ENCODE data around the gene ANKRD18B. TPM values are rescaled to one million over a fixed set of nuclear protein-coding genes. Genes with fewer than 3 reads are reported as not detected.
"Not testable (repeated sequence)": the region's sequence is repeated elsewhere in the genome, so short reads cannot be mapped to it uniquely, and the experiment has no call there.

Gene ANKRD18B
- polyA plus RNA-seq, 1 donor = 0.06 TPM

DNA sequence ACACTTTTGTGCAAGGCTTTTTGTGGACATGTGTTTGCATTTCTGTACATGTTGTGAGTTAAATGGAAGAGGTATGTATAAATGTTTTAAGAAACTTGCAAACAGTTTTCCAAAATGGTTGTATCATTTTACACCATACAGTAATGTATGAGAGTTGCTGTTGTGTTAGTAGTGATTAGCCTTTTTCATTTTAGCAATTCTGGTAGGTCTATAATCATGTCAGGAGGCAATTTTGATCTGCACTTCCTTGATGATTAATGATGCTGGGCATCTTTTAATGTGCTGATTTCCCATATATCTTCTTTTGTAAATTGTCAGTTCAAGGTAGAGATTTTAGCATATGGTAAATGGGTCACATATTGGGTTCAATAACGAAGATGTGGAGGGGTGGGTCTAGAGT is 87.3 kb downstream of the ANKRD18B start:
- DNase-seq (ENCODE audit: low read depth) = no peak

- DNase-seq (ENCODE audit: low read depth) = not testable (repeated sequence)
Measured at GRCh38 chr9:33612410-33612809, 88.4 kb downstream of the ANKRD18B start.

- no peak for DNase-seq (ENCODE audit: low read depth)
Measured at GRCh38 chr9:33614001-33614687, 90.1 kb downstream of the ANKRD18B start.

DNA sequence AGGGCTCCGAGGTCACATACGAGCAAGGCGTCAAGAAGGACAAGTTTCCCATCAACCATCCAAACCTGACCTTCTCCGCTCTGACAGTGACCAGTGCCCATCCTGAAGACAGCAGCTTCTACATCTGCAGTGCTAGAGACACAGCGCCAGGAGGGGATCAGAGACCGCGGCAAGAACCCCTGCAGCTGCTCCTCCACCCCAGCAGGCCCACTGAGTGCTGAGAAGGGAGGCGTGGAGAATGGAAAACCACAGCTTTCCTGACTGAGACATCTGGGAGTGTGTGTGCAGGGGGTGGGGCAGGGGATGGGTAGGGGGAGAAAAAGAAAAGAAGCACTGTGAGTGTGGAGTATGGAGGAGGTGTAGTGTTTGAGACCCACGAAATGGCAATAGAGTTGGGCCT is 94.3 kb downstream of the ANKRD18B start:
- DNase-seq (ENCODE audit: low read depth) = not testable (repeated sequence)

DNA sequence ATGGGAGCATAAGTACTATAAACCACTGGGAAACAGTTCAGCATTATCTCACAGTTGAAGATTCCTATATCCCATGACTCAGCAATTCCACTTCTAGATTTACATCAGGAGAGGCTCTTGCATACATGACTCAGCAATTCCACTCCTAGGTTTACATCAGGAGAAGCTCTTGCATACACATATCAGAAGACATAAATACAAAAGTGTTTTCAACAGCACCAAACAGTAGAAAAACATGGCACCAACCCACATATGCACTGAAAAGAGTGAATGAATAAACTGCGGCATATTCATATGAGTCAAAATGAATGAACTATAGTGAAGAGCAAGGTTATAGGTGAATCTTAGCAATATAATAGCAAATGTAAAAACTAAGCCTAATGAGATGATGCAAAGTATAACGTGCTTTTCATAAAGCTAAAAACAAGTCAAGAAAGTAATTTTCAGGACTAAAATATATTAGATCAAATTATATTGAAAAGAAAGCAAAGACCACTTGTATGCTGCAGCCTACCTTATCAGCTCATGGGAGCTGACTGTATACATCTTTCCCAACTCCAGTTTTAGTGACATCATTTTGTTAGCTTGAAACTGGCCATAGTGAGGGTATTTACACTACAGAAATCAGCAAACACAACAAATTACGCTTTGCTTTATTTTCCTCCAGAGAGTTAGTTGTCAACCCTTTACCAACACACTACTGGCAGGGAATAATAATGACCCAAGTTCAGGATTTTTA is 95.8 kb downstream of the ANKRD18B start:
- no peak for DNase-seq (ENCODE audit: low read depth)

GRCh38 chr9:33620738-33621439 is 96.8 kb downstream of the ANKRD18B start:
- DNase-seq (ENCODE audit: low read depth) = peak; percentile 35

Other genes starting within 250 kb of the ANKRD18B start
- 26.0 TPM for gene NFX1, start 233.7 kb upstream of the ANKRD18B start, polyA plus RNA-seq (ENCODE audit: insufficient read length)
- 1.9 TPM for gene AQP7, start 121.7 kb upstream of the ANKRD18B start, polyA plus RNA-seq (ENCODE audit: insufficient read length)
- gene AQP3, start 76.7 kb upstream of the ANKRD18B start, polyA plus RNA-seq (ENCODE audit: insufficient read length) = 5.3 TPM
- 20.8 TPM for gene NOL6, start 50.3 kb upstream of the ANKRD18B start, polyA plus RNA-seq (ENCODE audit: insufficient read length)

Measured in forelimb muscle (tissue), 1 donor.